ENCODE results near the gene CHCHD3. TPM values are rescaled to one million over a fixed set of nuclear protein-coding genes. Genes with fewer than 3 reads are reported as not detected.

CHCHD3 gene
- total RNA-seq, 1 donor from 2014 or later: 61.5 TPM

GRCh38 chr7:132881317-132881716, 200.6 kb downstream of the CHCHD3 start:
- H3K4me1 Mint-ChIP-seq (ENCODE audit: low read depth, unreplicated experiment): peaks cover 4% of the 10 kb centered on the region
- TF ChIP-seq, protein P1, sequence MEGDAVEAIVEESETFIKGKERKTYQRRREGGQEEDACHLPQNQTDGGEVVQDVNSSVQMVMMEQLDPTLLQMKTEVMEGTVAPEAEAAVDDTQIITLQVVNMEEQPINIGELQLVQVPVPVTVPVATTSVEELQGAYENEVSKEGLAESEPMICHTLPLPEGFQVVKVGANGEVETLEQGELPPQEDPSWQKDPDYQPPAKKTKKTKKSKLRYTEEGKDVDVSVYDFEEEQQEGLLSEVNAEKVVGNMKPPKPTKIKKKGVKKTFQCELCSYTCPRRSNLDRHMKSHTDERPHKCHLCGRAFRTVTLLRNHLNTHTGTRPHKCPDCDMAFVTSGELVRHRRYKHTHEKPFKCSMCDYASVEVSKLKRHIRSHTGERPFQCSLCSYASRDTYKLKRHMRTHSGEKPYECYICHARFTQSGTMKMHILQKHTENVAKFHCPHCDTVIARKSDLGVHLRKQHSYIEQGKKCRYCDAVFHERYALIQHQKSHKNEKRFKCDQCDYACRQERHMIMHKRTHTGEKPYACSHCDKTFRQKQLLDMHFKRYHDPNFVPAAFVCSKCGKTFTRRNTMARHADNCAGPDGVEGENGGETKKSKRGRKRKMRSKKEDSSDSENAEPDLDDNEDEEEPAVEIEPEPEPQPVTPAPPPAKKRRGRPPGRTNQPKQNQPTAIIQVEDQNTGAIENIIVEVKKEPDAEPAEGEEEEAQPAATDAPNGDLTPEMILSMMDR (IDR thresholded peaks at IDR 0.05; ENCODE audit: partially characterized antibody, unreplicated experiment): no peak
- no peak overlapping the region for H3K27ac Mint-ChIP-seq (ENCODE audit: unreplicated experiment)
- no peak for DNase-seq
- no peak overlapping the region for H3K4me3 Mint-ChIP-seq (ENCODE audit: unreplicated experiment)
- H3K9me3 Mint-ChIP-seq (ENCODE audit: unreplicated experiment): no peaks in the 10 kb centered on the region
- H3K36me3 Mint-ChIP-seq (ENCODE audit: unreplicated experiment): no peaks in the 10 kb centered on the region
- peaks cover 1% of the 10 kb centered on the region for H3K27me3 Mint-ChIP-seq (ENCODE audit: unreplicated experiment)

DNA sequence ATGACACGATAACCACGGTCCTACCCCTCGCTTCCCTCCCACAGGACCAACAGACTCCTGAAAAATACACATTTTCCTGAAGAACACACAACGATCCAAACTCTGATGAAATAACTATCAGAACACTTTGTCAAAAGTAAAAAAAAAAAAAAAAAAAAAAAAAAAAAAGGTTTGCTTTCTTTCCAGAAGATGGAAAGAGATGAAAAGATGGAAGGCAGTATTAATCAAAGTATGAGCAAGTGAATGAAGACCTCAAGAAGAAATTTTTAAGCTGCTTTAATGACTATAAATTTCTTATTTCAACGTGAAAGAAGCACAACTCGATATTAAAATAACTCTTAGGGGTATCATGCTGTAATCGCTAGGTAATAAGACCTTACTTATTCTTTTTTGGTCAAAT, 202.3 kb downstream of the CHCHD3 start:
- peaks cover 4% of the 10 kb centered on the region for H3K4me1 Mint-ChIP-seq (ENCODE audit: low read depth, unreplicated experiment)
- no peak overlapping the region for H3K27ac Mint-ChIP-seq (ENCODE audit: unreplicated experiment)
- no peak for DNase-seq

DNA sequence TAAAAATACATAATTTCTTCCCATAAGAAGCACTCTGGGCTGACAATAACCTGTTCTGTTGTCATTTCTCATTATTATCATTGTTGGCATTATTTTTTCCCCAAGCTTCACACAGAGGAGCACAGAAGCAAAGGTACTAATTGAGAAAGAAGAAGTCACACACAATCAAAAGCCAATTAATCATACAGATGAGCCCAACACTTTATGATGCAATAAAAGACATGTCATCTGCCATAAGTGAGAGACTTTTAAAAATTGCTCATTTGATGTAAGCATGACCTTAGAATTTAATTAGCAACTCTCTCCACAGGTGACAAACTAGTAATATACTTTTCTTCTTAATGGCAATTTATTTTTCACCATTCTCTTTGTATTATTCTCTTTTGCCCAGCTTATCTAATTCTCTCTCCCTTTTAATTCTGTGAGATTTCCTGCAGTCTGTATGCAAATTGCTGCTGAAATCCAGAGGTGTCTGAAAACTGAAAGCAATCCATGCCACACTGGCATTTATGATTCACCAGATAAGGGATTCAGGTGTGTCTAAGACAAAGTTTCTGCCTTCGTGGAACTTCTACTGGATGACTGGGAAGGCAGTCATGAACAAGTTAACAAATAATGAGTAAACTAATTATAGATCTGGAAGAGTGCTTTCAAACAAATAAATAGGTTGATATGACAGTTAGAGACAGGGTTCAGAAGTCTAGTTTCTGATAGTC, 203.5 kb downstream of the CHCHD3 start:
- Mint-ChIP-seq H3K9me3 (ENCODE audit: unreplicated experiment) (no peaks in the 10 kb centered on the region), H3K4me1 (ENCODE audit: low read depth, unreplicated experiment) (peaks cover 4% of the 10 kb centered on the region), H3K4me3 (ENCODE audit: unreplicated experiment) (no peak overlapping the region), H3K27ac (ENCODE audit: unreplicated experiment) (no peak overlapping the region), H3K36me3 (ENCODE audit: unreplicated experiment) (no peaks in the 10 kb centered on the region), H3K27me3 (ENCODE audit: unreplicated experiment) (peaks cover 1% of the 10 kb centered on the region)
- TF ChIP-seq, protein P1 (IDR thresholded peaks at IDR 0.05; ENCODE audit: partially characterized antibody, unreplicated experiment): no peak
- DNase-seq: no peak

More for the DNA sequence above, 202.3 kb downstream of the CHCHD3 start:
- Mint-ChIP-seq H3K27me3 (ENCODE audit: unreplicated experiment) (peaks cover 1% of the 10 kb centered on the region), H3K4me3 (ENCODE audit: unreplicated experiment) (no peak overlapping the region), H3K9me3 (ENCODE audit: unreplicated experiment) (no peaks in the 10 kb centered on the region), H3K36me3 (ENCODE audit: unreplicated experiment) (no peaks in the 10 kb centered on the region)
- TF ChIP-seq, protein P1 (IDR thresholded peaks at IDR 0.05; ENCODE audit: partially characterized antibody, unreplicated experiment): no peak

DNA sequence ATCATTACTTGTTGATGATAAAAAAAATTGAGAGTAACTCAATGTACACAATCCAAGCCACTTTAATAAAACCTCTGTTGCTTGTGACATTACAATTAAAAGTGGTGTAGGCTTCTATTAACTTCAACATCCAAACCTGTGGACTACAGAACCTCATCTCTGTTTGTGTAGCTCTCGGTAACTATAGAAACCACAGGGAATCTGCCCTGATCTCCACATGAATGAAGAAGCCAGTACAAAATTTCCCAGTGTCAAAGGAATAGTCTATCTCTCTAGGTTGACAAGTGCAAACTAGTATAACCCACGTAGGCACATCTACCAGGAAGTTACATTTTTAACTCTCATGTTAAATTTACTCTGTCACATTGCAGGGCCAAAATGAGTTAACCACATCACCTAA, 204.3 kb downstream of the CHCHD3 start:
- Mint-ChIP-seq H3K36me3 (ENCODE audit: unreplicated experiment) (no peaks in the 10 kb centered on the region), H3K27me3 (ENCODE audit: unreplicated experiment) (peaks cover 1% of the 10 kb centered on the region), H3K4me1 (ENCODE audit: low read depth, unreplicated experiment) (peaks cover 4% of the 10 kb centered on the region), H3K27ac (ENCODE audit: unreplicated experiment) (no peak overlapping the region), H3K9me3 (ENCODE audit: unreplicated experiment) (no peaks in the 10 kb centered on the region), H3K4me3 (ENCODE audit: unreplicated experiment) (no peak overlapping the region)
- TF ChIP-seq, protein P1 (IDR thresholded peaks at IDR 0.05; ENCODE audit: partially characterized antibody, unreplicated experiment): no peak
- no peak for DNase-seq

DNA sequence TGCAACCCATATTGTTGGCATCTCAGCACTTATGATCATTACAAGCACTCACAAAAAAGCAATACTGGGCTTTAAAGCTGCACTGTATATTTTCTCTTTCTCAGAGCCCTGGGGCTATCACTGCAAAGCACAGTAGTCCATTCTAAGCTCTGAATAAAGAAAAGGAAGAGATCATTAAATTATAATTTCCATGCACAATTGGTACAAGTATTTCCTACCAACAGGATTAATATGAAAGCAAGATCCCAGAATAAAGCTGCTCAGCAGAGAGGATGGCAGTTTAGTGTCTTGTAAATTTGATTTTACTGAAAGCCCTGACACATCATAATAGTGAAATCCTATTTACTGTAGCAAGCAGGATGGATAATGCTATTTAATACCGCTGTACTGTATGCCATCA, 205.3 kb downstream of the CHCHD3 start:
- no peaks in the 10 kb centered on the region for H3K9me3 Mint-ChIP-seq (ENCODE audit: unreplicated experiment)
- H3K27me3 Mint-ChIP-seq (ENCODE audit: unreplicated experiment): peaks cover 1% of the 10 kb centered on the region
- no peak for DNase-seq
- H3K27ac Mint-ChIP-seq (ENCODE audit: unreplicated experiment): no peak overlapping the region
- no peak overlapping the region for H3K4me3 Mint-ChIP-seq (ENCODE audit: unreplicated experiment)
- TF ChIP-seq, protein P1 (IDR thresholded peaks at IDR 0.05; ENCODE audit: partially characterized antibody, unreplicated experiment): no peak
- H3K36me3 Mint-ChIP-seq (ENCODE audit: unreplicated experiment): no peaks in the 10 kb centered on the region
- H3K4me1 Mint-ChIP-seq (ENCODE audit: low read depth, unreplicated experiment): peaks cover 4% of the 10 kb centered on the region
